ENCODE data around the gene ERMAP.

The ERMAP gene, protein sequence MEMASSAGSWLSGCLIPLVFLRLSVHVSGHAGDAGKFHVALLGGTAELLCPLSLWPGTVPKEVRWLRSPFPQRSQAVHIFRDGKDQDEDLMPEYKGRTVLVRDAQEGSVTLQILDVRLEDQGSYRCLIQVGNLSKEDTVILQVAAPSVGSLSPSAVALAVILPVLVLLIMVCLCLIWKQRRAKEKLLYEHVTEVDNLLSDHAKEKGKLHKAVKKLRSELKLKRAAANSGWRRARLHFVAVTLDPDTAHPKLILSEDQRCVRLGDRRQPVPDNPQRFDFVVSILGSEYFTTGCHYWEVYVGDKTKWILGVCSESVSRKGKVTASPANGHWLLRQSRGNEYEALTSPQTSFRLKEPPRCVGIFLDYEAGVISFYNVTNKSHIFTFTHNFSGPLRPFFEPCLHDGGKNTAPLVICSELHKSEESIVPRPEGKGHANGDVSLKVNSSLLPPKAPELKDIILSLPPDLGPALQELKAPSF

DNA sequence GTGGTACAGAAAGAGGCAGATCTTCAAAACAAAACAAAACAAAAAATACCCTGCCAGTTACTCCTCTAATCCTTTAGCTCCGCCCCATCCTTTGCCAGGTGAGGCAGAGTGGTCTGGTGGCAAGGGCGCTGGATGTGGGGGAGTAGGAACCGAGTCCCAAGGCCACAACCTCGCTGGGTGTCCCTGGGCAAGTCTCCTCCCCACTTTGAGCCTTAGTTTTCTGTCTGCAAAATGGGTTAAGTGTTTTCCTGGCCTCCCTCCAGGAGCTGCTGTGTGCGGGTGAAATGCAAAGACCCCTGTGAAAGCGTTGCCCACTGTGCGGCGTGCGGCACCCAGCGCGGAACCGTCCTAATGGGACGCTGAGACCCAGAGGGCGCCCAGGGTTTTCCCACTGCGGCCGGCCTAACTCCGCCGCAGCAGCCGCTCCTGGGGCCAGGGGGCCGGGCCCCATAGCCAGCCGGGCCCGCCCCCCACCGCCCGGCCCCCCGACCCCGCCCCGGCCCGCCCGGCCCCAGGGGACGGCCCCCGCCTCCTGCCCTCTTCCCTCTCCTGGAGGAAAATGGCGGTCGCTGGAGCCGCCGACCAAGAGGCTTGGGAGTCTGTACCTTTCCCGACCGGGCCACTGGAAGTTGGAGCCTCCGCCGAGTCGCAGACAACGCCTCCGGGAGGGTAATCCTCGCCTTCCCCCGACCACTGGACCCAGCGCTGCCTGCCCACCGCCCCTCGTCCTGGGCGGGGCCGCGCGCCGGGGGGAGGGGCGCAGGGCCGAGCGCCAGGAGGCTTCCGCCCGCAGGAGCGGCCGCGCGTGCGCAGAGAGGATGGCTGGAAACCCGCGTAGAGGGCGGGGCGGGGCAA, at the start of gene ERMAP, which contains the start of gene SVBP:
TSS of gene ERMAP (plus strand) at position 538 of the 855 bp plus-strand sequence. CDS start 13,327 bp downstream, outside the sequence.
TSS of gene SVBP (minus strand) at position 813 of the 855 bp plus-strand sequence. CDS start 853 bp downstream, outside the sequence.
- DNase-seq (ENCODE audit: low read depth in 2 of 2) = peak; percentile 84 to 92

DNA sequence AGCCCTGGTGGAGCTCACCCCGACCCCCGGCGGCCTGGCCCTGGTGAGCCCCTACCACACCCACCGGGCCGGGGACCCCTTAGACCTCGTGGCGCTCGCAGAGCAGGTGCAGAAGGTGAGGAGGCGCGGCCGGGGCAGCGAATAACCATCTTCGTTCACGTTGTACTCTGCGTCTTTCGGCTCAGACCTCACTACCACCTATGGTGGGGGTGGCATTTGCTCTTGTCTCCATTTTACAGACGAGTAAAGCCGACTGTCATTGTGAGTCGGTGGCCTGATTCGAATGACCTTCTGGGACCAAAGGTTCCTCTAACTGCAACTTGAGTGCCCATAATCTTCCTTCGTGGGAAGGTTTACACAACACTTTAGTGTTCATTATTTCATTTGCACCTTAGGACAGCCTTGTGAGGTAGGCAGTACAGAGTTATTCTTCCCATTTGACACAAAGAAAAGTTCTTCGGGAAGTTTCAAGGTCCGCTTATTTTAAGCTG, 49.4 kb upstream of the ERMAP start:
- DNase-seq (ENCODE audit: low read depth in 2 of 2) = no peak

DNA sequence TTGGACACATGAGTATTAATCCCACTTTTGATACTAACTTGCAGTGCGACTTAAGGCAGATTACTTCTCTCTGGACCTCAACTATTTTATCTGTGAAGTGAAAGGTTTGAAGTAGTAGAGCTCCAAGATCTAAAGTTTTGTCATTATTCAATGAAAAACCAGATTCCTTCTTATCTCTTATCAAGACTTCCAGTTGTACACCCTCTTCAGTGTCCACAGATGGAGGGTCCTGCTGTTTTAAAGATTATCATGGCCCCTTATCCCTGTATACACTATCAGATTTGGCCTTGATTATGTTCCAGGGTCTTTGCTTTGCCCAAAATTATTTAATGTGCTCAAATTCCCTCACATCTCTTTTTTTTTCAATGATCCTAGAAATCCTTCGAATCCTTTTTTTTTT, 48.8 kb upstream of the ERMAP start:
- no peak for DNase-seq (ENCODE audit: low read depth in 2 of 2)

DNA sequence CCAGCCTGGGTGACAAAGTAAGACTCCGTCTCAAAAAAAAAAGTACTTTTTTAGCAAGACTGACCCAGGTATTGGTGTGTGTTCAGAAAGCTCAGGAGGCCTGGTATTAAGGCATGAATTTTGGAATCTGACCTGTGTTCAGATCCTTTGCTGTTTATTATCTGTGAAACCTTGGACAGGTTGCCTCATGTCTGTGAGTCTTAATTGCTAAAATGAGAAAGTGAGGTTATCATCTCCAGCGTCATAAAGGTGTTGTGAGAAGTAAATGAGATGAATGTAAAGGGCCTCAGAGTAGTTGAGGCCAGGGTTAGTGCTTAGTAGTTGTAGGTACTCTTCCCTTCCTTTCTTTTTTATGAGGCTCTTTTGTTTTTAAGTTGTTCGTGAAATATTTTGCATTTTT, 47.1 kb upstream of the ERMAP start:
- DNase-seq (ENCODE audit: low read depth in 2 of 2) = no peak

DNA sequence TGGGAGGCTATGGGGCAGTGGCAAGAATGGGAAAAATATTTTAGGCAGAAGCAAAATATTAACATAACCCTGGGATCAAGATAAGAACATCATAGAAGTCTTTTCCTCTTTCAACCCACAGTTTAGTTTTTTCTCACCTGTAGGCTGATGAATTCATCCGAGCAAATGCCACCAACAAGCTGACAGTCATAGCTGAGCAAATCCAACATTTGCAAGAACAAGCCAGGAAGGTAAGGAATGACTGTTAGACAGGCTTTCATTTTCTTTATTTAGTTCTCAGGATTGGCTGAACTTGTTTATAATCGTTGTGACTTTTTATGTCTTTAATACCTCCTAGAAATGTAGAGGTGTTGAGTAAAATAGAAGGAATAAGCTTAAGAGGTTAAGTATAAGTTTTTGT, 43.5 kb upstream of the ERMAP start:
- DNase-seq (ENCODE audit: low read depth in 2 of 2) = no peak

DNA sequence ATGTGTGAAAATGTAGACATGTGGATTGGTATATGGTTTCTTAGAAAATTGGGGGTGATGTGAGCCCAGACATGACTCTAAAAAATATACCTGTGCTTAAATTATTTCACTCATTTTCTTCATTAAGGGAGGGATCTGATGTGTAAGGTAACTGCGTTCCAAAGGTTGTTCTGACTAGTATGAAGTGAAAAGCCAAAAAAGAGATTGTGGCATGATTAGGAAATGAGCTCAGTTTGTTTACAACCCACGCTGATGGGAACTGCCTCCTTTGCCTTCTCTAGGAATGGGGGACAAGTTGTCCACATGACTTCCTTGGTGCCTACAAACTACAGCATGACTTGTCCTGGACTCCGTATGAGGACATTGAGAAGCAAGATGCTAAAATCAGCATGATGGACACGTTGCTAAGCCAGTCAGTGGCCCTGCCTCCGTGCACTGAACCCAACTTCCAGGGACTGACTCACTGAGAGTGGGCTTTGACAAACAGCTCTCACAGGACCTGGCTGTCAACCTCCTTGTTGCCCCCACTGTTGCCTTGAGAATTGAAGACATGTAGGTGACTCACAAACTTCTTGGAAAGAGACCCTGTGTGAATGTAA, 41.9 kb upstream of the ERMAP start:
- DNase-seq (ENCODE audit: low read depth in 2 of 2) = no peak

DNA sequence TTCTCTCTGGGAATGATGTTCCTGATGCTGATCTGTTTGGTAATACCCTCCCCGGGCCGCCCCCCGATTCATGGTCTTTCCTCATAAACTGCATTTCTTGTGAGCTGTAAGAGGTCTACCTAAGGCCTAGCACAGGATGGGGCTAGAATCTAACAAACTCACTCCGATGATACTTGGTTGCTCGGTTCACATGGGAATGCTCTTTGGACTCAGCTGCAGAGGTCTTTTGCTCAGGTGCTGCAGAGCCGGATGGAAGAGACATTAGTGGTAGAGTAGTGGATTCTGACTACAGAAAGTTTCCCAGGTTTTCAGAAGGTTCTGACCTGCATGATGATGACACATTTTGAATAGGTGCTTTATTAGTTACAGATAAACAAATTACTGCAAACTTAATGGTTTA, 40.4 kb upstream of the ERMAP start:
- no peak for DNase-seq (ENCODE audit: low read depth in 2 of 2)

DNA sequence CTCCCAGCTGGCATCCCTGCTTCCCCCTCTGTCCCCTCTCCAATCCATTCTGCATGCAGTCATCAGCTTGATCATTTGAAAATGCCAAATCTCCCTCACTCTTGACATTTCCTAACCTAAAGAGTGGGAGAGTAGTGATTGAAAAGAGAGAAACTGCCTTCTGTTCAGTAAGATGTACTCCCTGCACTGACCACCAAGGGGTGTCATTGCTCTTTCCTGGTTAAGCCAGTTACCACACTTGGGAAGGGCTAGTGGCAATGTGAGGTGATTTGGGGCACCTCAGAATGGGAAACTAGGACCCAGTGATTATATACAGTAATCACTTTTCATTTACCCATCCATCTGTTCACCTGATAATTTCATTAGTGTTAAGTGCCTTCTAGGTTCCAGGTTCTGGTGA, 39.1 kb upstream of the ERMAP start:
- DNase-seq (ENCODE audit: low read depth in 2 of 2) = no peak

DNA sequence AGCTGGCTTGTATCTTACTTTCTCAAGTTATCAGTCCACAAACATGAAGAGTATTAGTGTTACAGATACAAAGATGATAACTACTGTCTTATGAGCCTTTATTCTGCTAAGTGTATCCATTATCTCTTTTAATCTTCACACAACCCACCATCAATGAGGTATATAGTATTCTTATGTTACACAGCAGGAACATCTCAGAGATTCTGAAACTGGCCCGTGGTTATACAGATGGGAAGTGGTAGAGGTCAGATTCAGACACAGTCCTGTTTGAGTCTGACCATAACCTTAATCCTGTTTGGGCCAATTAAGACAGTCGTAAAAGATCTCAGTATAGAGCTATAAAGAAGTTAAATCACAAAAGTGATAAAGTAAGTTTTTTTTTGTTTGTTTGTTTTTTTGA, 37.2 kb upstream of the ERMAP start:
- no peak for DNase-seq (ENCODE audit: low read depth in 2 of 2)

DNA sequence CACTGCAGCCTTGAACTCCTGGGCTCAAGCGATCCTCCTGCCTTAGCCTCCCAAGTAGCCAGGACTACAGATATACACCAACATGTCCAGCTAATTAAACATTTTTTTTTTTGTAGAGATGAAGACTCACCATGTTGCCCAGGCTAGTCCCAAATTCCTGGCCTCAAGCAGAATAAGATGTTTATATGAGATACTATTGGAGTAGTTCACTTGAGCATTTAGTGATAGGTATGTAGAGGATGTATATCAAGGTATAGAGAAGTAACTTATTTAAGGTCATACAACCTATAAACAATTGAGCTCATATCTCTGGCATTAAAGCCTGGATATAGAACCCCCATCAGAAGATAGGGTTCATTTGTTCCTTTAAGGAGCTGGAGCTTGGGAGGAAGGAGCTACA, 36.7 kb upstream of the ERMAP start:
- no peak for DNase-seq (ENCODE audit: low read depth in 2 of 2)

DNA sequence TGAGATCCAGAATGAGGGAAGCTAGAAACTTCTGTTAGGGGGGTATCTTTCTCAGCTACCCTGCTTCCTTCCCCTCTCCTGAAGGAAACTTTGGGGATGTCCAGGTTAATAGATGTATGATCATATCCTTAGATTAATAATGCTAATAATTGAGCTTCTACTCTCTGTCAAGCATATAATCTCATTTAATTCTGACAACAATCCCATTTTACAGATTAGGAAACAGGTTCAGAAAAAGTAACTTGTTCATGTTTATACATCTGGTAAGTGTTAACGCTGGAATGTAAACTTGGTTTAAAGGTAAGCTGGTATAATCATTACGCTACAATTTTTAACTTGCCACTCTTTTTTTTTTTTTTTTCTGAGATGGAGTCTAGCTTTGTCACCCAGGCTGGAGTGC, 33.8 kb upstream of the ERMAP start:
- DNase-seq (ENCODE audit: low read depth in 2 of 2) = no peak

DNA sequence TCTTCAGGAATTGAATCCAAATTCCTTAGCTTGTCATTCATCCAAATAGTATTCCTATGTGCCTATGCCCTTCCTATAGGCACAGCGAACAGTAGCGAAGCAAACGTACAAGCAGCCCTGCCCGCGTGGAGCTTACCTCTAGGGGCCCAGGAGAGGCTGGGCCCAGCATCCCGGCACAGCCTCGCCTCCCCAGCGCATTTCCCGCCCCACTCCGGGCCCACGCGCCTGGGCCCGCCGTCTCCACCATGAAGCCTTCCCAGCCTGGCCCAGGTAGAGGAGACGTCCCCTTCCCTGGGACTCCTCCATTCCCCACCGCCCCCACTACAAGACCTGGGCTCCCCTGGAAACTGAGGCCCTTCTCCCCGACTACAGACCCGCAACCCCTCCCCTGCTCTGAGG, 32.4 kb upstream of the ERMAP start:
- no peak for DNase-seq (ENCODE audit: low read depth in 2 of 2)

DNA sequence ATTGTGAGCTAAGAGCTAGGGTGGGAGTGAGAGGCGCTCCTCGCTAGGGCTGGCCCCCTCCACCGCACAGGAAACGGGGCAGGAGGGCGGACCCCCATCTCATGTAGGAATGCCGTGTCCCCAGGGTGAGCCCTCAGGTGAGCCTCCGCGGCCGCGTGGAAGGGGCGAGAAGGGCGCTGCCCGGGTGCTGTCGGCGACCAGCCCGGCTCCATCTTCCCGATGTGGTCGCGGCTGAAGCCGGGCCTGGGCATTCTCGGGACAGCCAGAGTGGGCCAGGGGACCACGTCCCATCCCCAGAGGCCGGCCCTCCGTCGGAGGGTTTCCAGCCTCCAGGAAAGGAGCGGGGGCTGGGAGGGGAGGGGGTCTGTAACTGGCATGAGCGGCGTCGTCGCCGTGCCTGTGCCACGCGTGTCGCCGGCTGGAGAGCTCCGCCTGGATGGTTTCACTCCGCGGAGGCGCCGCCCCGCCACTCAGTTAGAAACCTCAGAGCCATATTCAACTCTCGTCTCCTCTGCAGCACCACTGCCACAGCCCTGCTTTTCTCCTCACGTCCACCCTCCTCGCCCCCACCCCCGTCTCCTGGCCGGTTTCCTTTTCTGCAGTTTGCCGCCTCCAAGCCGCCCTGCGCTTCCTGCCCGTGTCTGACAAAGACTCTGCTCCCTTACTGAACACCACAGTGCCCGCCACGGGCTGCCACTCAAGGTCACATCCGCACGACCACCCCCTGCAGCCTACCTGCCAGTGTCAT, 31.8 kb upstream of the ERMAP start, which contains the start of gene TMEM269:
TSS of gene TMEM269 (plus strand) at position 46 of the 748 bp plus-strand sequence. CDS start 4,903 bp downstream, outside the sequence.
- peak; percentile 8 to 29 for DNase-seq (ENCODE audit: low read depth in 2 of 2)

DNA sequence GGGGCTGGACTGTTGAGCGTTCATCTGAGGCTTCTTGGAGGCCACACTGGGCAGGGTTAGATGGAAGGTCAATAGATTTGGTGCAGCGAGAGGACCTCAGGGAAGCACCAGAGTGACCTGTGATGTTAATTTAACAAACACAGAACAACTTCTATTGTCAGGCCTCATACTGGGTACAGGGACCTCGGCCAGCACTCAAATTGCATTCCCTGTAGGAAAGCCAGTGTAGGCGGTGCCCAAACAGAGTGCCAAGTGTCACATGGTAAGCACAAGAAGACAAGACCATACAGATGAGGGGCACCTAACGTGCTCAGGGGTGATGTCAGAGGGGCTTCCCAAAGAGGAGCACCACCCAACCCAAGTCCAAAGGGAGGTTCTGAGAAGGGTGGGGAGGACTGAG, 30.8 kb upstream of the ERMAP start:
- no peak for DNase-seq (ENCODE audit: low read depth in 2 of 2)

DNA sequence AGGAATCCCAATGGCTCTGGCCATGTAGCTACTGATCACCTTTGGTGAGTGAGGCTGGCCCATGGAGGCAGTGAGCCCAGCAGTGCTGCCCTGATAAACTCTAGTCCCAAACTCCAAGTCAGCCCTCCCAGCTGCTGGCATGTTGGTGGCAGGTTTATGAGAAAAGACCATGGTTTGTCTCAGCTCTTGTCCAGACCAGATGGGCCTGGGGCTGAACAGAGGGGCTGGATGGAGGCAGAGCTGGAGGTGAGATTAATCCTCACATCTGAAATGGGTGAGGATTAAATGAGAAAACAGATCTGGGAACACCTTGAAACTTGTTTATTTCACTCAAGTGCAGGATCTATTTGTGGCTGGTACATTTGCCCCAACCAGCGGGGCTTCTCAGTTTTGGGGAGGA, 28.9 kb upstream of the ERMAP start:
- DNase-seq (ENCODE audit: low read depth in 2 of 2) = no peak

DNA sequence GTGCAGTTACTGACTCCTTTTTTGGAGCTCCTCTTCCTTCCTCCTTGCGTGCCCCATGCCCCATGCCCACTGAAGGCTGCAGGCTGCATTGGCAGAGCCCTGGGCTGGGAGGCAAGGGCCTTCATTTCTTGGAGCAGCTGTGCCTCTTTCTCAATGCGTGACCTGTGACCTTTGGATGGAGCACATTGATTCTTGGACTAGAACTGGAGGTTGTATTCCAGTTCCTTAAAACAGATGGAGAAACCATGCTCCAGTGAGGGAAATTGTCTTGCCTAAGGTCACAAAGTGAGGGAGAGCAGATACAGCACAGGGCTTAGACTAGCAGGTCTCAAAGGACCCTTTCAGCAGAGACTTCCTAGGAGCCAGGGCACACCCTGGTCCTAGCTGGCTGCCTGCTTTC, 23.1 kb upstream of the ERMAP start:
- DNase-seq (ENCODE audit: low read depth in 2 of 2) = no peak

DNA sequence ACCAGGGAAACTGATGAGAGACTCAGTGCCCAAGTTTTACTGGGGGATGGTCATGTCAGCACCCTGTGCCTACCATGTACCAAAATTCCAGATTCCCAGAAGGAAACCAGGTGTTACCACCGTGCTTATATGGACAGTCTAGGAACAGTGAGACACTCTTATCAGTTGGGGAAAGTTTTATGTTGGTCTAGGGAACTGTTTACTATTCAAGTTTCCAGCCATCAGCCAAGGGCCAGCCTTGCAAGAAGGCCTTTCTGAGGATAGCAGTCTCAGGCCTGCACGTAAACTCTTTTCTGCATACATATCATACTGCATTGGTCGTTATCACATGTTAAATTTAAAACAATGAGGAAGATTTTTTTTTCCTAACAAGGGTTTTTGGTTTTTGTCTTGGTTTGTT, 19.5 kb upstream of the ERMAP start:
- no peak for DNase-seq (ENCODE audit: low read depth in 2 of 2)

DNA sequence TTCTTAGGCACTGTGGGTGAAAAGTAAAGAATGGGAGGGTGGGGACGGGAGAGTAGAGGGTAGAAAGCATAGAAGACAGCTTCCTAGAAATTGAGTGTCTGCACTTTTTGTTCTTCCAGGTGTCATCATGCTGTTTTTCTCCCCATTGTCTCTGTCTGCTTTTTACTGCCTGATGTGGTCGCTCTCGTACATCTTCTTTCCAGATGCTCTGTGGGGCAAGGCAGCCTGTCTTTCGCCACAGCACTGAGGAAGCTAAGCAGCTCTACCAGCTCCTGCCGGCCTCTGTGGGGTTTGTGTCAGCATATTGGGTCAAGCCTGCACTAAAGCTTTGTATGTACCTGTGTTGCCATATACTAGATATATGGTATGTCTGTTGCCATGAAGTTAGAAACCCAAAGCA, 18.9 kb upstream of the ERMAP start:
- no peak for DNase-seq (ENCODE audit: low read depth in 2 of 2)

DNA sequence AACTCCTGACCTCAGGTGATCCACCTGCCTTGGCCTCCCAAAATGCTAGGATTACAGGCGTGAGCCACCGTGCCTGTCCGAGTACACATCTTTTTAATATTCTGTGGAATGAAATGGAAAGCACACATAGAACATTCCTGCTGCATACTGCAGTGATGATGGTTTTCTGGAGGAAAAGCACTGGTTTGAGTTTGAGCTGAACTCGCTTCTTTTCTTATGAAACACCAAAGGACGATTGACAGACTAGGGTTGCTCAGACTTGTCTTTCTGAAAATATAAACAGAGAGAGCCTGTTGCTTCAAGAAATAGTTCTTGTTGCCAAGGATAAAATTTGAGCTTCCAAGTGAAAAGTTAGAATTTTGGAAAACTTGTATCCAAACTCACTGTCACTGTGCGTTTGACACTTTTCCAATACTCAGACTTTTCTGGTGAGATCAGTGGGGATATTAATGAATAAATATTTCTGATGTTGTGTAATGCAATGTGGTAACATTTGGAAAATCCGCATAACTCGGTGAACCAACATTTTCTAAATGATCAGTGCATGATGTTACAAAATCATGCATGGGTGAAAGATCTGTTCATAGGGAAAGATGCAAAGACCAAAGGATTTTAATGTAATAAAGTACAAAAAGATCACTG, 15.0 kb upstream of the ERMAP start:
- DNase-seq (ENCODE audit: low read depth in 2 of 2) = no peak

DNA sequence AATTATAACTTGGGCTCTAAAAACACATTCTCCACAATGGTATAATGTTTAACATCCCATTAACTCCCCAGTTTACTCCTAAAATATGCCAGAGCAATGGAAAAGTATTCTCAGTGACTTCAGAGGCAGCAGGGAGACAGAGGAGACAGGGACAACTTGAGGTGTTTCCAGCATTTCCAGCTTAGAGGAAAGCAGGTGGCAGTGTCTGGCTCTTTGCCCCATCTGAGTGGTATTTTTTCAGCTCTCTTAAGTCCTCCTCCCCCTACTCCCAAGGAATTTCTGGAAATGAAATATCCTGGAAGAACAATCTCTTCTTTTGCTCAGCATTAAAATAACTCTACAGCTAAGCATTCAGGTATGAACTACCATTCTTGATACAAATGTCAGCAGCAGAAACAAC, 10.8 kb upstream of the ERMAP start:
- no peak for DNase-seq (ENCODE audit: low read depth in 2 of 2)

DNA sequence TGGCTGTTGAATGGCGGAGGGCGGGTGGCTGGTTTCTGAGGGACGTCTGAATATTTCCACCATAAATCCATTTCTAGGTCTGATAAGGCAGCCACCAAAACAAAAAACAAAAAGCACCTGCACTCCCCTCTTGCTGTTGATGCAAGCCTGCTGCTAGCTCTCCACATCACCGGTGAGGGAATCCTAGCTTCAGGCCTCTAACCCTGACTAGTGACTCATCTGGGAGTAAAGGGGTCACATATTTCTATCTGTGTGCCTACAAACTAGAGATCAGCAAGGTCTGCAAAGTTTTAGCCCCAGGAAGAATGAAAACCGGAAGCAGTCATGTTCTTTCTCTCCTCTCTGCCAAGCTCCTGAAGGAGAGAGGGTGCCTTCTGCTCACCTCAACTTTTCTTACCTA, 10.3 kb upstream of the ERMAP start:
- no peak for DNase-seq (ENCODE audit: low read depth in 2 of 2)

Data from stimulated activated CD8-positive, alpha-beta memory T cell treated with anti-CD3 and anti-CD28 coated beads, Interleukin-7, amount 100 ng/mL, for 4 hours (primary cell).